Fibroblast of pulmonary artery (primary cell): ENCODE data around the gene SYT13.

Source experiments
- DNase-seq: peaks from one replicate; pipeline ENCODE4 v3.0.0-alpha.2; 2010; ENCODE audit warnings: low read depth
- H3K4me3 ChIP-seq: replicated peaks from 2 replicates; pipeline ENCODE4 v1.5.1; 2011; ENCODE audit warnings: low read depth, mild to moderate bottlenecking, control low read depth, low read length, moderate library complexity
- TF ChIP-seq, protein P1 (sequence below): IDR thresholded peaks from 2 replicates; pipeline ENCODE4 v1.5.1; 2011; ENCODE audit warnings: mild to moderate bottlenecking, control low read depth, low read length, inconsistent platforms; ENCODE audit errors: missing control alignments

SYT13 gene

DNA sequence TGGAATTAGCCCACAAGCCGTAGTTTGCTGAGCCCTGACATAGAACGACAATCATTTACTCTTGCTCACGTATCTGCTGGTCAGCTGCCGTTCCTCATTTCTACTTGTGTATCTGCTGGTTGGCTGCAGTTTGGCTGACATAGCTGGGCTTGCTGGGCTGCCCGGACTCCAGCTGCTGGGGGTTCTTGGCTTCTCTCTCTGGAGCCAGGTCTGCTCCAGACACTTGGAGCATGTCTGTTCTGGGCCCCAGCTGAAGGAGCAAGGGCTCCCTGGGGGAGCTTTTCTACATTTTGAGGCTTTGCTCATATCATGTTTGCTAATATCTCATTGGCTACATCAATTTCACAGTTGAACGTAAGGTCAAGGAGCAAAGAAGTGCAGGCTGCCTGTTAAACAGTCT lies 92.4 kb downstream of the SYT13 start:
- H3K4me3 ChIP-seq, result no peak overlapping the region
- TF ChIP-seq, protein P1, sequence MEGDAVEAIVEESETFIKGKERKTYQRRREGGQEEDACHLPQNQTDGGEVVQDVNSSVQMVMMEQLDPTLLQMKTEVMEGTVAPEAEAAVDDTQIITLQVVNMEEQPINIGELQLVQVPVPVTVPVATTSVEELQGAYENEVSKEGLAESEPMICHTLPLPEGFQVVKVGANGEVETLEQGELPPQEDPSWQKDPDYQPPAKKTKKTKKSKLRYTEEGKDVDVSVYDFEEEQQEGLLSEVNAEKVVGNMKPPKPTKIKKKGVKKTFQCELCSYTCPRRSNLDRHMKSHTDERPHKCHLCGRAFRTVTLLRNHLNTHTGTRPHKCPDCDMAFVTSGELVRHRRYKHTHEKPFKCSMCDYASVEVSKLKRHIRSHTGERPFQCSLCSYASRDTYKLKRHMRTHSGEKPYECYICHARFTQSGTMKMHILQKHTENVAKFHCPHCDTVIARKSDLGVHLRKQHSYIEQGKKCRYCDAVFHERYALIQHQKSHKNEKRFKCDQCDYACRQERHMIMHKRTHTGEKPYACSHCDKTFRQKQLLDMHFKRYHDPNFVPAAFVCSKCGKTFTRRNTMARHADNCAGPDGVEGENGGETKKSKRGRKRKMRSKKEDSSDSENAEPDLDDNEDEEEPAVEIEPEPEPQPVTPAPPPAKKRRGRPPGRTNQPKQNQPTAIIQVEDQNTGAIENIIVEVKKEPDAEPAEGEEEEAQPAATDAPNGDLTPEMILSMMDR, result no peak
- DNase-seq, result no peak
